HG02870 (cell line): Measurements from ENCODE around the gene SSU72.

Source experiments
- ATAC-seq: cut with Tn5 transposase; IDR thresholded peaks from one replicate; pipeline ENCODE4 v1.9.1; 2021; ENCODE audit warnings: mild to moderate bottlenecking, moderate library complexity; ENCODE audit not compliant: unreplicated experiment

Gene SSU72

DNA sequence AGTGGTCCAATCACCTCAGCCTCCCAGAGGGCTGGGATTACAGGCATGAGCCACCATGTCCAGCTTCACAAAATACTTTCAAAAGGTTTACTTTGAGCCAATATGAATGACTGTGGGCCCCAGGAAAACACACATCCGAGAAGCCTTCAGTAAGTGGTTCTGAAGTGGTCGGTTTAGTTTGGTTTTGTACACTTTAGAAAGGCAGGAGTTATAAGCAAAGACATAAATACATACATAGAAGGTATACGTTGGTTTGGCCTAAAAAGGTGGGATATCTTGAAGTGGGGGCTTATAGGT, 37.4 kb upstream of the SSU72 start:
- ATAC-seq, result no peak

DNA sequence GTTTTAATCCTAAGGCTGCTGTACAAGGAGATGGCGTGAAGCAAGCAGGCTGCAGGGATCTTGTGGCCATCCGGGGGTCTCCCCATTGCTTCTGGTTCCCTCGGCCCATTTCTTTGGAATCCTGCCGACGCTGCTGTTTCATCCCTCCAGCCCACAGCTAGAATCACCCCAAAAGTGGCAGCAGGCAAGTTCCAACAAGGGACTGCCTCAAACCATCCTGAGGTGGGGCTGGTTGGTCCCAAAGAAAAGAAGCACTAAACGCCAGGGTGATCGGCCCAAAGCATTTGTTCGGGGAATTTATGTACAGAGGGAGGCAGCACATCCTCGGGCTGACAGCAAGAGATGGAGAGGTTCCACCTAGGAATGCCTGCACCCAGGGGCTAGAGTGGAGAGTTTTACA, 36.1 kb upstream of the SSU72 start:
- no peak for ATAC-seq

DNA sequence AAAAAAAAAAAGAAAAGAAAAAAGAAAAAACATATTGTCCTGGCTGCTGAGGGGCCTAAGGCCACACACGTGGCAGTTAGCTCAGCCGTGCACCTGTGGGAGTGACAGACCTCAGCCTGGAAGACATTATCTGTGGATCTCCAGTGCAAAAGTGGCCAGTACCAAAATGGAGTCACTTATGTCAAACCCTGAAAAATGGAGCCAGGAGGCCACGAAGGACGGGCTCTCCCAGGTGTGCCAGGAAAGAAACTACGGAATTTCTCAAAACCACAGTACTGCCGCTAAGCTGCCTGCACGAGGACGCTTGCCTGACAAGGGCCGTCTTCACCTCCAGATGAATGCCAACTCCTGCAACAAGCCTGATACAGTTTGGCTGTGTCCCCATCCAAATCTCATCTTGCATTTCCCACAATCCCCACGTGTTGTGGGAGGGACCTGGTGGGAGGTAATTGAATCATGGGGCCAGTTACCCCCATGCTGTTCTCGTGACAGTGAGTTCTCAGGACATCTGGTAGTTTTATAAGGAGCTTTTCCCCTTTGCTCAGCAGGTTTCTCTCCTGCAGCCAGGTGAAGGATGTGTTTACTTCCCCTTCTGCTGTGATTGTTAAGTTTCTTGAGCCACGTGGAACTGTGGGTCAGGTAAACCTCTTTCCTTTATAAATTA, 35.3 kb upstream of the SSU72 start:
- no peak for ATAC-seq

DNA sequence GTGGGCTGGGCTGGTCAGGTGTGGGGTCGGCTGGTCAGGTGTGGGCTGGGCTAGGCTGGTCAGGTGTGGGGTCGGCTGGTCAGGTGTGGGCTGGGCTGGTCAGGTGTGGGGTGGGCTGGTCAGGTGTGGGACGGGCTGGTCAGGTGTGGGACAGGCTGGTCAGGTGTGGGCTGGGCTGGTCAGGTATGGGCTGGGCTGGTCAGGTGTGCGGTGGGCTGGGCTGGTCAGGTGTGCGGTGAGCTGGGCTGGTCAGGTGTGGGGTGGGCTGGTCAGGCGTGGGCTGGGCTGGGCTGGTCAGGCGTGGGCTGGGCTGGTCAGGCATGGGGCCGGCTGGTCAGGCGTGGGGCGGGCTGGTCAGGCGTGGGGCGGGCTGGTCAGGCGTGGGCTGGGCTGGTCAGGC, 31.6 kb upstream of the SSU72 start:
- no peak for ATAC-seq

DNA sequence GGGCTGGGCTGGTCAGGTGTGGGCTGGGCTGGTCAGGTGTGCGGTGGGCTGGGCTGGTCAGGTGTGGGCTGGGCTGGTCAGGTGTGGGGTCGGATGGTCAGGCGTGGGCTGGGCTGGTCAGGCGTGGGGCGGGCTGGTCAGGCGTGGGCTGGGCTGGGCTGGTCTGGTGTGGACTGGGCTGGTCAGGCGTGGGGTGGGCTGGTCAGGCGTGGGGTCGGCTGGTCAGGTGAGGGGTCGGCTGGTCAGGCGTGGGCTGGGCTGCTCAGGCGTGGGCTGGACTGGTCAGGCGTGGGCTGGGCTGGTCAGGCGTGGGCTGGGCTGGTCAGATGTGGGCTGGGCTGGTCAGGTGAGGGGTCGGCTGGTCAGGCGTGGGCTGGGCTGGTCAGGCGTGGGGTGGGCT, 31.1 kb upstream of the SSU72 start:
- no peak for ATAC-seq

DNA sequence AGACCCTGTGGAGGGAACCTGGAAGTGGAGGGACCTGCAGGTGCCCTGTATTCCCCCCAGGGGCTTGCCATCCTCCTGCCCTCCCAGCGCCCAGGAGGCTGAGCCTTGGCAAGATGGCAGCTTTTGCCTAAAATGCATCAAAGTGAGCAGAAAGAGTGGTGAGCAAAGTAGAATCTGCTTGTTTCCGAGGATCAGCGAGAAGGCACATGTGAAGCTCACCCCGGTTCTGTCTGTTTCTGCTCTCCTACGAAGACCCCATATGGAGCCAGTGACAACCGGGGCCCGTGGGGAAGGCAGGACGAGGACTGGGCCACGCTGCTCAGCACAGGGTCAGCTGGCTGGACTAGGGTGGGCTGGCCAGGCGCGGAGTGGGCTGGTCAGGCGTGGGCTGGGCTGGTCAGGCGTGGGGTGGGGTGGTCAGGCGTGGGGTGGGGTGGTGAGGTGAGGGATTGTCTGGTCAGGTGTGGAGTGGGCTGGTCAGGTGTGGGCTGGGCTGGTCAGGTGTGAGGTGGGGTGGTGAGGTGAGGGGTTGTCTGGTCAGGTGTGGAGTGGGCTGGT, 30.4 kb upstream of the SSU72 start:
- ATAC-seq, result no peak

DNA sequence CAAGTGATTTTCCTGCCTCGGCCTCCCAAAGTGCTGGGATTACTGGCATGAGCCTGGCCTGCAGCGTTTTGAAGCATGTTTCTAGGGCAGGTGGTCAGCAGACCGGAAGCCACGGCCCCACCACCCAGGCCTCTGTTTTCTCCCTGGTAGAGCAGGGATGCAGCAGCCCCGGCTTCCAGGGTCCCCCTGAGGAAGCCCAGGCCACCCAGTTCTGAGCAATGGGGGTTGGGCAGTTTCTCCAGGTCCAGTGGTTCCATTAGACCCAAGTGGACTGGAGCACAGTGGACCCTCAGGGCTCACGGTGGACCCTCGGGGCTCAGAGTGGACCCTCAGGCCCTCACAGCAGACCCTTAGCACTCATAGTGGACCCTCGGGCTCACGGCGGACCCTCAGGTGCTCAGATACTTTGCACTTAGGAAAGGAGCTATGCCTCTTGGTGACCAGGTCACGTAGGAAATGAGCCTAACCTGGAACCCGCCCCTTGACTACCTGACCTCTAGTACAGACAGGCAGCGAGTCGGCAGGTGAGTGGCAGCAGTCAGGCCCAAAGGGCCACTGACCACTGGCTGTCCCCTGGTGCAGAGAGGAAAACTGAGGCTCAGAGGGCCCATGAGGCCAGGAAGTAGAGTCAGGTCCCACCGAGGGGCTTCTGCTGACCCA, 29.8 kb upstream of the SSU72 start:
- ATAC-seq, result no peak

DNA sequence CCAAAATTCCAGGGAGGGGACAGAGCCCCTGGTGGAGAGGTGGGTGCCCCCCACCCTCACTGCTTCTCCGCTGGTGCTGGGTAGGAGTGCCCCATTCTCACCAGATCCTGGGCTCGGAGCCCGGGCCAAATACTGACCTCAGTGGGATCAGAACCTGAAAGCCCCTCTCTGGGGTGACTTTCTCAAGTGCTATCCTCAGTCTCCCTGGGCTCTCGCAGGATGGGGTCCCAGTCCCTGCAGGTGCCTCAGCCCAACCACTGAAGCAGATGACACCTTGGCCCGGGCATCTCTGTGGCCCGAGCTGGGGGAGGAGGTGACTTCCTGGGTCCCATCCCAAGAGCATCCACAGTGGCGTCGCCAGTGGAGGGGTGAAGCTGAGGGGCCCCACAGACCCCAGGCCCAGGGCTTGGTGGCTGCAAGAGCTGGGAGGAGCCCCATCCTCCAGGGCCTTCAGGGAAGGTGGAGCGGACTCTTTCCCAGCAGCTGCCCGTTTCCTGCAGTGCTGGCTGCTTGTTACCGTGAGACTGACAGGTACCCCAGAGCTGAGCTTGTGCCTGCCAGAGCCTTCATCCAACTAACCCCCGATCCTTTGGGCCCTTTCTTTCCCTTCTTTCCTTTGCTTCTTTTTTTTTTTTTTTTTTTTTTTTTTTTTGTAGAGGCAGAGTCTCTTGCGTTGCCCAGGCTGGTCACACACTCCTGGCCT, 29.2 kb upstream of the SSU72 start:
- ATAC-seq, result no peak

DNA sequence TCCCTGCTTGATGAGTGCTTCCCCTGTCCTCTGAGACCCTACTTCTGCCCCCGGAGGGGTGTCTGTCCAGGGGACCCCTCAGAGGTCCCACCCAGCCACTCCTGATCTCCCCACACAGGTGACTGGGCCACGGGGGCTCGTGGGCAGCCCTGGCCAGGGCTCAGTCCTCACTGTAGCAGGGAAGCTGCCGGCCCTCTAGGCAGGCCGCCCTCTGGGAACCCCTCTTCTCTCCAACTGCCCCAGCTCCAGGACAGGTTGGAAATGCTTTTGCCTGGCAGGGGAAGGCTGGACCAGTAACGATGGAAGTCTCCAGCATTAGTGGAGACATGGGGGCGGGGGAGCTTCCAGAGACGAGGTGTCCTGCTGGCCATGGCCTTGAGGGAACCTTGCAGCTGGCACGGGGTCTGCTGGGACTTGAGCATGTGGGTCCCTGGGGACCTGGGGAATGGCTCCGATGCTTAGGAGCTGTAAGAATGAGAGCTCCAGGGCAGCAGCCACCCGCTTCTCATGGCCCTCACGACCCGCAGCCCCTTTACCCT, 28.4 kb upstream of the SSU72 start:
- no peak for ATAC-seq

DNA sequence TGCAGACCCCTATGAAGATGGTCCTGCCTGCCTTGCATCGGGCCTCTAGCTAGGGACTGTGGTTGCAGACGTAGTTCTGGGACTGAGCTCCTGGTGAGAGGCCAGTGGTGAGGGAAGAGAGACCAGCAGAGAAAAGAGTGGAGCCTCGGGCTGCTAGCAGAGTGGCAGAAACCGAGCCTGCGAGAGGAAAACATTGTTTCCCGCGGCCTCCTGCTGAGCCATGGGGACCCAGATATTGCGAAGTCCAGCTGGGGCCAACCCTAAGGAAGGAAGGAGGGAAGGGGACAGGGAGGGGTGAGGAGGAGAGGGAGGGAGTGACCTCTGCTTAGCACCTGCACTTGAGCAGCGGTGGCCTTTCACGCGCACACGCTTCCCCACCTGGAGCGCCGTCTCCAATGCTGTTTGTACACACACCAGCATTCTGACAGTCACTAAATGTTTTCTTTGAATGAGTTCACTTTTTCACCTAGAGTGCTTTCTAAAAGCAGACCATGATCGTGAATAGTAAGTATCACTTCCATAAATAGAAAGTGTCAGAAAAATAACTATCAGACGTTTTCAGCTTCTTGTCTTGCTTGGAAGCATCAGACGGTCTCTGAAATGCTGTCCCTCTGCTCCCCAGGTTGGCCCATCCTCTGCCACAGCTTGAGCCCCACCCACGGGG, 27.8 kb upstream of the SSU72 start:
- no peak for ATAC-seq

DNA sequence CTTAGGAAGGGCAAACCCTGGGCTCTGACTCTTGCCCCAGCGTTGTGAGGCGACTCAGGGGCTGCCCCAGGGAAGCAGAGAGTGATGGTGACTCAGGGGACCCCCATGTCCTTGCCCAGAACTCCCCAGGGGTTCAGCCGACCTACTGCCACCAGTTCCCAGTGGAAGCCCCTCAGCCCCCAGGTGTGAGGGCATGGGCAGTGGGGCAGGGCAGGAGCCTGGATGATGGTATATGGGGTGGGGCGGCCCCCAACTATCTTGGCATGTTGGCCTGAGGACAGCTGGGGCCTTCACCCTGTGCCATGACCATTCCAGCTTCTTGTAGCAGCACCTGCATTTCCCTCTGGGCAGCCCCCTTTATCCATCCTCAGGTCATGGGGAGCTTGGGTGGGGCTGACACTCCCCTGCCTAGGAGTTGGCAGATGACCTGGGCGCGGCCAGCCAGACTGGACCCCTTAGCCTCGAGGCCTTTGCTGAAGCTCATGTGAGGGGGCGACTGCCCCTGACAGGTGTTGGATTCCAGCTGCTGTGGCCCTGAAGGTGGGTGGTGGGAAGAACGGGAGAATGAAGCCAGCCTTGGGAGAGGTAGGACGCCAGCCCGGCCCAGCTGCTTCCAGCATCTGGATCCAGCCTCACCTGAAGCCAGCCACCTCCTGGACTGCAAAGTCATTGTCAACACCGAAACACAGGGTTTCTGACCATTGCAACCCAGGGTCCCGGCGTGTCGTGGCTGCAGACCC, 27.1 kb upstream of the SSU72 start:
- no peak for ATAC-seq

DNA sequence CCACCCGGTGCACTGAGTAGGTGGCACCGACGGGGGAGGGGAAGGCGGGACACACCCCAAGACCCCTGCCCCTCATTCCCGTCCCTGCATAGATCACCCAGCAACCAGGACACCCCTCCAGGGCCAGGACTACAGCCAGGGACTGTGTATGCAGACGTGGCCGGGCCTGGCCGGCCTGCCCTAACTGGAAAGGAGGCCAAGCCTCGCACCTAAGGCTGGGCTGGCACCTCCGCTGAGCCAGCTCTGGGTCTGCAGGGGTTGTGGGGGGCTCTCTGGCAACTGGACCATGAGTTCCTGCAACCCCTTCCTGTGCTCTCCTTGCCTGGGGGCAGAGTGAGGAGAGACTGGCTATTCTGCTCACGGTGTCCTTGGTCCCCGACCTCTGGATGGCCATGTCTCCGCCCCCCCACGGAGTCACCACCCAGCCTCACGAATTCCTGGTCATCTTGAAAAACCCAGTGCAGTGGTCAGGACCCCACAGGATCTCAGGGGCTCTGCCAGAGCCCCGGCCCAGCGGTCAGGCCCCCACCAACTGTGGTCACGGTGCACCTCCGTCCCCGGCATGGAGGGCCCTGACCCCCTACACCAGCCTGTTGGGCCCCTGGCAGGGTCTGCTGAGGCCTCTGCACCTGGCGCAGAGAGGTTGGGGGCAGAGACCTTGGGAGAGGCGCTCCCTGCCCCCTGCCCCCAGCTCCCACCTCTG, 26.3 kb upstream of the SSU72 start:
- no peak for ATAC-seq

DNA sequence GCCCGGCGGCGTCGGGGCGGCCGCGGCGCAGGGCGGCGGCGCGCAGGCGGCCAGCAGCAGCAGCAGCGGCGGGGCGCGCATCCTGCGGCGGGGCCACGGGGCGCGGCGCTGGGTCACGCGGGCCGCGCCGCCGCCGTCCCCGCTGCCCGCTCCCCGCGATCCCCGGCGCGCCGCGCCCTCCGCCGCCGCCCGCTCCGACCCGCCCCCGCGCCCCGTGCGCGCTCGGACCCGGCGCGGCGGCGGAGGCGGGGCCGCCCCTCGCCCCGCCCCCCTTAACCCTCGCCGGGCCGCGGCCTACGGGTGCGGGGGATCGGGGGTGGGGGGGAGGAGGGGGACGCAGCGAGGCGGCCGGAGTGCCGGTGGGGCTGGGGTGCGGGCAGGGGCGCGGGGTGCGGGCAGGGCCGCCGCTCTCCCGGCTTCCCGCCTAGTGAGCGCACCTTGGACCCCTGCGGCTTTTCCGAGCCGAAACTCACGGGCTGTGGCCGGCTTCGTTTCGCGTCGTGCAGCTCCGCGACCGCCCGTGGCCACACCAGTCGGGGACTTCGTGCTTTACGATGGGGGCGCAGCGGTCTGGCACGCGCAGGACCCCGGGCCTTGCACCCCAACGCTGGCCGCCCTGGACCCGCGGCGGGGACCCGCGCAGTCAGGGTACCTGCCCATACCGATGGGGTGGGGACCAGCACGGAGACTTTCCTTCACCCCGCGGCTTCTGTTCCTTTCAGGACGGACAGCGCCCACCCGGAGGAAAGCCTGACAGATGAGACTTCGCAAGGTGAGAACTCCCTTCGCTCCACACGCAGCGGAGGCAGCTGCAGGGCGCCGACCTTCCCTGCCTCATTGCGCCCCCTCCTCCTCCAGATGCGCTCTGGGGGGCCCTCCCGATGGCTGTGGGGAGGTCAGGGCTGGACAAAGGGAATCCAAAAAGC, 25.5 kb upstream of the SSU72 start, which contains the start of gene FNDC10:
TSS of gene FNDC10 (minus strand) at position 201 of the 926 bp plus-strand sequence. CDS start at position 81, 120 bp downstream.
- ATAC-seq, result no peak

DNA sequence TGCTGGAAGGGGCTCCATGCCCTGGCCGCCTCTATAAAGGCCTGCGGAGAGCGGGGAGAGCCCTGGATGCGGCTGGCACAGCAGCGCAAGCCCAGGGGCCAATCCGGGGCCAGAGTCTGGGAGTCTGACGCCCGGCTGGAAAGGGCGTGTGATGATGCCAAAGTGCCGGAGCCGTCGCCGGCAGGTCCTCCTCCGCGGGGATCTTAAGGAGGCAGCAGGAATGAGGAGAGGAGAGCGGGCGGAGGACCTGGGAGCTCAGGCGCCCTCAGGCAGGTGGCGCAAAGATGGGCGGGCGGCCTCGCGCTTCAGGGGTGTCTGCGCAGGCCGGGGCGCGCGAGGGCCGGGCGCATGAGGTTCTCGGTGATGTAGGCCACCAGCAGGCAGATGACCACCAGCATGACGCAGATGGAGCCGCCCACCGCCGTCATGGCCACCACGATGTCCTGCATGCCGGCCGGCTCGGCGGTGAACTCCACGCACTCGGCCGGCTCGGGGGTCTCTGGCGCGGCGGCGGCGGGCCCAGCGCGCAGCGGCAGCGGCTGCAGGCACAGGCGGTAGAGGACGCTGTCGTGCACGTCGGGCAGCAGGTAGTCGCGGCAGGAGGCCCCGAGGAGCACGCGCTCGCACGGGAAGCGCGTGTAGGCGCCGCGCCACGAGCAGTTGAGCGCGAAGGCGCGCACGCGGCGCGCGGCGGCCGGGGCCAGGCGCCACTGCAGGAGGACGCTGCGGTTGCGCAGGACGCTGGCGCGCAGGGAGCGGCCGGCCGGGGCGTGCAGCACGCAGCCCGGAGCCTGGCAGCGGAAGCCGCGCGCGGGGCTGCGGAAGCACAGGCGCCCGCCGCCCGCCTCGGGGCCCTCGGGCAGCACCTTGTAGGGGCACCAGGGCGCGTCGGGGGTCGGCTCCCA, 24.6 kb upstream of the SSU72 start:
- no peak for ATAC-seq

DNA sequence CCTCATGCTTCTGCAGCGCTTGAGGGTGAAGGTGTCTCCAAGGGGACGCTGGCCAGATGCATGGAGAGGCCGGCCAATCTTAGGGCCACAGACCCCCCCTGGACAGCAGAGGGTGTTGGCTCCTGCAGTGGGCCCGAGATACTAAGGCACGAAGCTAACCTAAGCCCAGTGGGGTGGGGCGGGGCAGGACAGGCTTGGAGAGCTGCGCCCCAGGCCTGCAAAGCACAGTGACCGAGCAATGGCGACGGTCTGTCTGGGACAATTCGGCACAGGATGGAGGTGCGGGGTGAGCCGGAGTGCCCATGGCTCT, 24.0 kb upstream of the SSU72 start:
- ATAC-seq, result no peak

DNA sequence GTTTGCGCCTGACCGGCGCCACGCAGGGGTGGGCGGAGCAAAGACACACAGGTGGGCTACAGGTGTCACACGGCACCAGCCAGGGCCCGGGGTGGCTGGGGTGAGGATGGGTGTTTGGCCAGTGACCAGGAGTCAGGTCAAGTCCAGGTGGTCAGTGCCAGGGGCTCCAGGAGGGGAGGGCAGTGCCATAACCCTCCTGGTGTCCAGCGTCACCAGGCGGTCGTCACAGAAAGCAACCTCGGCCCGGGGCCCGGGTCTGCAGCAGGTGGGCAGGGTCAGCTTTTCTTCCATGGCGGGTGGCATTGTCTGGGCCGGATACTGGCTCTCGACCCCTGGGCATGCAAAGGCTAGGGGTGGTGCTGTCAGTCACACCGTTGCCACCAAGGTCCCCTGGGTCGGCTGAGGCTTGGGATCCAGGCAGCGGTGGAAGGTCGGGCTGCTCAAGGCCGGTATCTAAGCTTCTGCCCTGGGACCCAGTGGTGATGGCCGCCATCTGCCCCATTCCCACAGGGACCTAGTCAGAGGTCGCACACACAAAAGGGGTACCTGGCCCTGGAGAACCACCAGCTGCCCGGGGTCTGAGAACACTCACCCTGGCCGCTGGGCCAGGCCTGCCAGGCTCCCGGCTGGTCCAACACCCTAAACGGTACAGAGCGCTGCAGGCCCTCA, 23.5 kb upstream of the SSU72 start:
- ATAC-seq, result no peak

DNA sequence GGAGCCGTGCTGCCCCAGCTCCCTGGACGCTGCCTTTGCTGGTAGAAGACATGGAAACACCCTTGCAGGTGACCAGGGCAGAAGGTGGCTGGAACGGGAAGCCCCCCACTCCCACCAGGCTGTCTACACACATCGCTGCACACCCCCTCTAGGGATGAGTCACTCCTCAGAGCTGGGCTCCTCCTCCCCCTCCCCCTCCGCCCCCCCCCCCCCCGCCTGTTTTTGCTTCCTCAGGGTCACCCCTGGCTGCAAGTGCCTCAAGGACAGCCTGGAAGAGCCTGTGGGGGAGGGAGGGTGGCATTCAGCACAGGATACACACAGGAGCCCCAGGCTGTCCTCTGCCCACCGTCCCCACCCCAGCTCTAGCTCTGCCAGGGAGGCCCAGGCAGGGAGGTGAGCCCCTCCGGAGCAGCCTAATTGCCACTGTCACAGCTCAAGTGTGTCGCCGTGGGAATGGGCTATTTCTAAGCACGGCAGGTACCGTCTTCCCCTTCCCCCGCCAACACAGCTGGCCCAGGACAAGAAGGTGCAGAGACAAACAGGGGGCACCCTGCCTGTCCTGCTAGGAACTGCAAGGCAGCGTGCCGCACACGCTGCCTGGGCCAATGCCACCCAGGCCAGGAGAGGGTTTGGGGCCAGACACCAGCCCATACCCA, 22.7 kb upstream of the SSU72 start:
- no peak for ATAC-seq
